Stimulated activated CD4-positive, alpha-beta T cell treated with anti-CD3 and anti-CD28 coated beads, TNF-alpha, amount 100 ng/mL, for 4 hours (primary cell): Measurements from ENCODE around the gene MSRB1.

Experiments used
- DNase-seq, 3 experiments: peaks; one replicate each; pipeline ENCODE4 v3.0.0-alpha.2; 2020; ENCODE audit warnings: low read depth in 3 of 3

MSRB1 gene

DNA sequence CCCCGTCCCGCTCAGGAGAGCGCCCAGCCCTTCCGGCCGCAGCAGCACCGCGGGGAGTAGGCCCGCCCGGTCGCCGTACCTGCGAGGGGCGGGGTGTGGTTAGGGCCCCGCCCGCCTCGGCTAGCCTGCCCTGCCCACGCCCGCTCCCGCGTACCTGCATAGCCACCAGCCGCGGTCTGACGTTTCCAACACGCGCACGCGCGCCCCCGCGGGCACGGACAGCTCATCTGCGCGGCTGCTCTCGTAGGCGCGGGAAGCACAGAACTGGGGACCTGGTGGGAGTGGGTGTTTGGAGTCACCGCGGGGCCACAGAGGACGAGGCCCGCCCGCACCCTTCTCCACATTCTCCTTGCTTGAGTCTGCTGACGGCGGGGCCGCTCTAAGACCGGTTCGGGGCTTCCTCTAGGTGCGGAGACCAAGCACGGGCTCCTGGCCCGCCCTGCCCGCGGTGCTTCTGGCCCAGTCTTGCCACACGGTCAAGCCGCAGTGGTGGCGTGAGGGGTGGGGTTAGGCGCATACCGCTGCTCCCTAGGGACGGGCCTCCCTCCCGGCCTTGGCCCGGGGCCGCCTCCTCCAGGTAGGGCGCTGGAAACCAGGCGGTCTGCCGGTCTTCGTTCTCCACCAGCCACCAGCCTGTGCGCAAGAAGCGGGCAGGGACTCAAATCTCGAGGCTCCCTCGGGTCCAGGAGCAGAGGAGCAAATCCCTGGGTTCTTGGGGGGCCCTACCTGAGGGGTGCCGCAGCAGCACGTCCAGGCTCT lies 36.5 kb upstream of the MSRB1 start:
- peak in 1 of 3 experiments; percentile 40 for DNase-seq

DNA sequence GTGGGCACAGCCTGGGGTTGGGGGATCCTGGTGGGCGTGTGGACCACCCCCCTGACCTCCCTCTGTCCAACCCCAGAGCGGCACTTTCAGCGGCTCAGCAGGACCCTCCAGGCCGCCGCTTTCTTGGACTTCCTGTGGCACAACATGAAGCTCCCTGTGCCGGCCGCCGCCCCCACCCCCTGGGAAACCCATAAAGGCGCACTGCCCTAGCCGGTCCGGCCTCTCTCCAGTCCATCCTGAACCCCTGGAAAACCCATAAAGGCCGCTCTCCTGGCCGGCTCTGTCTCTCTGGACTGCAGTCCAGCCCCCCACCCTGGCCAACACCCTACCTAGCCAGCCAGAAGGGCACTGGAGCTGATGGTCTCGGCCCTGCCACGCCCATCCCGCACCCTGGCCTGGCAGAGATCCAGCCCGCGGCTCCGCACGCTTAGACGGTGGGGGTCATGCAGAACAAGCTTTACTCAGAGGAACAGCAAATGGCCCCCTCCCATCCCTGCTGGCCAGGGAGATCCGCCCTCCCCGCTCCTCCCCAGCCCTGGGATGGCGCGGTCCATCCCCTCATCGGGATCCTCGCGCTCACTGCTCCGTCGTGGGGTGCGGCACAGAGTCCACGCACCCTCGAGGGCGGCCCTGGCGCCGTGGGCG lies 35.6 kb upstream of the MSRB1 start:
- DNase-seq: no peak

DNA sequence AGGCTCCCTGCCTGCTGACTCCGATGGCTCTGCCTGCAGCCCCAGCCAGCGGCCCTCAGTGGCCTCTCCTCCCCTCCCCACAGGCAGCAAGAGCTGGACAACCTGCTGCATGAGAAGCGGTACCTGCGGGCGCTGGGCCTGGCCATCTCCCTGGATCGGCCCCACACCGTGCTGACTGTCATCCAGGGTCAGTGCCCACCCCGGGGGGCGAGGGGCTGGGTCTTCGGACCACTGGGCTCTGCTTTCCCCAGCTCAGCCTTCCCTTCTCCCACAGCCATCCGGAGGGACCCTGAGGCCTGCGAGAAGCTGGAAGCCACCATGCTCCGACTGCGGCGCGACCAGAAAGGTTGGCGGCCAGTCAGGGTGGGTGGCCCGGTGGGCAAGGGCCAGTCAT lies 34.9 kb upstream of the MSRB1 start:
- DNase-seq: no peak

DNA sequence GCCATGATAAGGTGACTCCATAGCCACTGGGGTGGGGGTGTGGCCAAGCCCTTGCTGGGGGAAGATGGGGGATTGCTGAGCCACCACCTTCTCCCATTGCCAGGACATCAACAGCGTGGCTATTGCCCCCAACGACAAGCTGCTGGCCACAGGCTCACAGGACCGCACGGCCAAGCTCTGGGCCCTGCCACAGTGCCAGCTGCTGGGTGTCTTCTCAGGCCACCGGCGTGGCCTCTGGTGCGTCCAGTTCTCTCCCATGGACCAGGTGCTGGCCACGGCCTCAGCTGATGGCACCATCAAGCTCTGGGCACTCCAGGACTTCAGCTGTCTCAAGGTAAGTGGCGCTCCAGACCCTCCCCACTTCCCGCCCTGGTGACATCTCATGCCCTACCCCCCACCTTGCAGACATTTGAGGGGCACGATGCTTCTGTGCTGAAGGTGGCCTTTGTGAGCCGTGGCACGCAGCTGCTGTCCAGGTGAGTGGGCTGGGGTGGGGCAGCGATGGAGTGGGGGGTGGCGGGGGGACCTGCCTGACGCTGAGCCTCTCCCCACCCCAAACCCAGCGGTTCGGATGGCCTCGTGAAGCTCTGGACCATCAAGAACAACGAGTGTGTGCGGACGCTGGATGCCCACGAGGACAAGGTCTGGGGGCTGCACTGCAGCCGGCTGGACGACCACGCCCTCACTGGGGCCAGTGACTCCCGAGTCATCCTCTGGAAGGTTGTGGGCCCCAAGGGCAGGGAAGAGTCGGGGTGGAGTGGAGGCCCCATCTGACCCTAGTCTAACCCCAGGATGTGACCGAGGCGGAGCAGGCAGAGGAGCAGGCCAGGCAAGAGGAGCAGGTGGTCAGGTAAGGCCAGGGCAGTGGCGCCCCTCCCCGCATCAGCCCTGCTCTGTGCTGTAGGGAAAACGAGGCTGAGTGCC lies 34.2 kb upstream of the MSRB1 start:
- no peak for DNase-seq

DNA sequence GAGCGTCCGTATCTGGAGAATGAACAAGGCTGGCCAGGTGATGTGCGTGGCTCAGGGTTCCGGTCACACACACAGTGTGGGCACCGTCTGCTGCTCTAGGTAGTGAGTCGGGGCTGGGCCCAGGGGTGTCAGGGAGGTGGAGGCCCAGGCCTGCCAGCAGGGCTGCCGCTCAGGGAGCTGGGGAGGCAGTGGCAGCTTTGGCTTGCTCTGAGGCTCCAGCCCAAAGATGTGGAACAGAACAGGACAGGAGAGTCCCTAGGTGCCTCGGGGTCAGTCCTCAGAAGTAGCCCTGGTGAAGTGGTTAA lies 33.2 kb upstream of the MSRB1 start:
- DNase-seq: no peak

DNA sequence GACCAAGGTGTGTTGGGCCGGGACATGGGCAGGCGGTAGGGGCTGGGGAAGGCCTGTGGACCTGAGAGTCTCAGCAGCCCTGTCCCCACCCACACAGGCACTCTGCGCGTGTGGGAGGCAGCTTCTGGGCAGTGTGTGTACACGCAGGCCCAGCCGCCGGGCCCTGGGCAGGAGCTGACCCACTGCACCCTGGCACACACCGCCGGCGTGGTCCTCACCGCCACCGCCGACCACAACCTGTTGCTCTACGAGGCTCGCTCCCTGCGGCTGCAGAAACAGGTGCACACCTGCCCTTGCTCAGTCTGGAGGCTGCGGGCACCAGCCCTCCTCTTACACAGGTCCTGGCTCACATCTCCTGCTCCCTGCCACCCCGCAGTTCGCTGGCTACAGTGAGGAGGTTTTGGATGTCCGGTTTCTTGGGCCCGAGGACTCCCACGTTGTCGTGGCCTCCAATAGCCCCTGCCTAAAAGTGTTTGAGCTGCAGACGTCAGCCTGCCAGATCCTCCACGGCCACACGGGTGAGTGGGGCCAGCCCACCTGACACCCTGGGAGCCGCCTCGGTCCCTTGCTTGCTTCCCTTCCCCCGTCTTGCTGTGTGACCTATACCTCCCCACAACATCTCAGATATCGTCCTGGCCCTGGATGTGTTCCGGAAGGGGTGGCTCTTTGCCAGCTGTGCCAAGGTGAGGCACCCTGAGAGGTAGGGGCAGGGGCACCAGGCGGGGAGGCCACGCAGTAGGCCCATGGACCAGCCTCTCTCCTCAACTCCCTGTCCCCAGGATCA lies 32.6 kb upstream of the MSRB1 start:
- no peak for DNase-seq

DNA sequence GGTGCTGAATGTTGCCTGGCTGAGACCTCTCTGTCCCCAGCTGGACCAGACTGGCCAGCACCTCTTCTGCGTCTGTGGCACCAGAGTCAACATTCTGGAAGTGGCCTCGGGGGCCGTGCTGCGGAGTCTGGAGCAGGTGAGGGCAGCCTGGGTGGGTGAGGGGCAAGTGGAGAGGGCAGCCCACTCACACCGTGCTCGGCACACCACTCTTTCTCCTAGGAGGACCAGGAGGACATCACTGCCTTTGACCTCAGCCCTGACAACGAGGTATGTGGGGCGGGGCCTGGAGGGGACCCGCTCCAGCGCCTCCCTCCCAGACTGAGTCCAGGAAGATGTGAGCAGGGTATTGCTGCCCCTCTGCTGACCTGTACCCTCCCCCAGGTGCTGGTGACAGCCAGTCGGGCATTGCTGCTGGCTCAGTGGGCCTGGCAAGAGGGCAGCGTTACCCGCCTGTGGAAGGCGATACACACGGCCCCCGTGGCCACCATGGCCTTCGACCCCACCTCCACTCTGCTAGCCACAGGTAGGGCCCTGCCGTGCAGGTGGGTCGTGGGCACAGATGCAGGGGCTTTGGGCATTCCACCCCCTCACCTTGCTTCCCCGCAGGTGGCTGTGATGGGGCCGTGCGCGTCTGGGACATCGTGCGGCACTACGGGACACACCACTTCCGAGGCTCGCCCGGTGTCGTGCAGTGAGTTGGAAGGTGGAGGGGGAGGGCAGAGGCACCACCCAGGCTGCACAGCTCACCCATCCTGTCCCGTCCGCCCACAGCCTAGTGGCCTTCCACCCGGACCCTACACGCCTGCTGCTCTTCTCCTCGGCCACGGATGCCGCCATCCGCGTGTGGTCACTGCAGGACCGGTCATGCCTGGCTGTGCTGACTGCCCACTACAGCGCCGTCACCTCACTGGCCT lies 31.4 kb upstream of the MSRB1 start:
- no peak for DNase-seq

DNA sequence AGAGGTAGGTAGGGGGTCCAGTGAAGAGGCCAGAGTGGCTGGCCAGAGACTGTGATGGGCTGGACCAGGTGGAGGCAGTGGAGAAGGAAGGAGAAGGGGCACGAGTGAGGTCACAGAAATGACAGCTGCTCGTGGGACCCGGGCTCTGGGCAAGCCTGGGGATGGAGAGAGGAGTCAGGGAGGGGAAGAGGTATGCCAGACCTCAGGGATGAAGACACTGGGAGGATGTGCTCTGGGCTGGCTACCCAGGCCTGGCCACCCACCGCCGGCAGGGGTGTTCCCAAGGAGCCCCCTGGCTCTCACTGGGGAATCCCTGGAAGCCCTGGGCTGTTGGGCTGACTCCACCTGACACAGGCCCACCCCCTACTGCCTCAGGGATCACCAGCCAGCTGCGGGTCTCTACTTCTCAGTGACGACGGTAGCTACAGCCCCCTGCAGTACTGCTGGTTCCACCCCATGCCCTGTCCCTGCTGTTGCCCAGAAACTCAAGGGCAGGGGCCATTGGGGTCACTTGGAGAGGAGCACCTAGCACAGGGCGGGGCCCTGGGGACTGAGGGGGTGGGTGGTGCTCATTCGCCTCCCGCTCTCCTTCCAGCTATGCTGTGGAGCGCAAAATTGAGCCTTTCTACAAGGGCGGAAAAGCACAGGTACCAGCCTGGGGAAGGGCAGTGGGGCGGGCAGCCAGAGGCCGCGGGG lies 30.6 kb upstream of the MSRB1 start:
- DNase-seq: no peak

DNA sequence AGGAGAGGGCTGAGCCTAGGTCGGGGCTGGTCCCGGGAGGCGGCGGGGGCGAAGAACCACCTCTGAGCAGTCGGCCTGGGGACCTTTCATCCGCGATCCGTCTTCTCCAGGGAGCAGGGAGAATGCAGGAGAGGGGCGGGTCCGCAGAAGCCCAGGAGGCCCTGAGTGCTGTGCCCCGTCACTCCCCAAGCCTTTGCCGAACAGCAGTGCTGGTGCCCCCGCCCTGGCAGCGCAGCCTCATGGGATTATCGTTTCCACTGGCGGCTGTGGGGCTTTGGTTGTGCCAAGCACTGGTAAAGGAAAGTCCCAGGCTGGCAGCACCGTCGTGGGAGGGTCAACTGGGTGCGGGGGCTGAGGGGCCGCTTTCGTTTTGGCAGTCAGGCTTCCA lies 29.5 kb upstream of the MSRB1 start:
- no peak for DNase-seq

DNA sequence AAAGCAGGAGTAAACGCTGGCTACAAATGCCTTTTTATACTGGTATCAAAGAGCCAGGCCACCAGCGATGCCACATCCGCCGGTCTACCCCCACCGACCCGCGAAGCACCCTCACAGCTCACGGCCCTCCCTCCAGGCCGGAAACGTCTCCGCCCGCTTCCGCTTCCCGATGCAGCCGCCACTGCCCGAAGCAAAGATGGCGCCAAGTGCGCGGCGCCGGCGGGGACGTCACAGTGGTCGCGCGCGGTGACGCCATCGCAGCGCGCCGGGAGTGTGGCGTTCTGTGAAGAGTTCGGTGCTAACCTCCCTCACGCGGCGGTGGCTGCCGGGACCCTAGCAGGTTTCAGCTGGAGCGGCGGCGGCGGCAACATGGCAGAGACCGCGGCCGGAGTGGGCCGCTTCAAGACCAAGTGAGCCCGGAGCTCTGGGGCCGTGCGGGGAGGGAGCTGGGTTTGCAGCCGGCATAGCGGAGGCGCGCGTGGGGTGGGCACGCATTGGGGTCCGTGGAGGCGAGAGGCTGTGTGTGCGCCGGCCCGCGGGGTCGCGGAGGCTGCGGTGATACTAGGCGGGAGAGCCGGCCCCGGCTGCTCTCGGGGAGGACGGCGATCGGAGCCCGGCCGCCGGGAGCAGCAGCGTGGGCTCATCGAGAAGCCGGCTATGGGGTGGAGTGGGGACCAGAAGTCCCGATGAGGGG lies 28.9 kb upstream of the MSRB1 start, which contains the start of gene TBL3:
Gene TBL3, plus strand, starts transcription at position 258 of the 694 bp plus-strand sequence. Its CDS starts 112 bp downstream, at position 370.
- peak; percentile 90 to 92 (median 91) for DNase-seq

DNA sequence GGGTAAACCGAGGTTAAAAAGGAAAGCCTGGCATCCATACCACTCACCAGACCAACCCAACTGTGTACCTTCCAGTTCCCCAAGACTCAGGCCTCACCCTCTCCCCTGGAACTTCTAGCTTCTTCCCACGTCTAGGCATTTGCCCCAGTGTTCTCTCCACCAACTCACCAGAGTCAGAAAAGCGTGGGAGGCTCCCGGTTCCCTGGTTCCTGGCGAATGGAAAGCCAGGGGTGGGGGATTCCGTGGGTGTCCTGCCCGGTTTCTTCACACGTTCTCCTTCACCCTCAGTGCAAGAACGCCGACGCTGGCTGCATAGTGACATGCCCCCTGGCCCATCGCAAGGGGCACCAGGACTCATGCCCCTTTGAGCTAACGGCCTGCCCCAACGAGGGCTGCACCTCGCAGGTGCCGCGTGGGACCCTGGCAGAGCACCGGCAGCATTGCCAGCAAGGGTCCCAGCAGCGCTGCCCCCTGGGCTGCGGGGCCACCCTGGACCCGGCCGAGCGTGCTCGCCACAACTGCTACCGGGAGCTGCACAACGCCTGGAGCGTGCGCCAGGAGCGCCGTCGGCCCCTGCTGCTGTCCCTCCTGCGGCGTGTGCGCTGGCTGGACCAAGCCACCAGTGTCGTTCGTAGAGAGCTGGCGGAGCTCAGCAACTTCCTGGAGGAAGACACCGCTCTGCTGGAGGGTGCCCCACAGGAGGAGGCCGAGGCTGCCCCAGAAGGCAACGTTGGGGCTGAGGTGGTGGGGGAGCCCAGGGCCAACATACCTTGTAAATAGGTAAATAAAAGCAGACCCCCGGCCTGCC lies 25.4 kb upstream of the MSRB1 start:
- DNase-seq: no peak

DNA sequence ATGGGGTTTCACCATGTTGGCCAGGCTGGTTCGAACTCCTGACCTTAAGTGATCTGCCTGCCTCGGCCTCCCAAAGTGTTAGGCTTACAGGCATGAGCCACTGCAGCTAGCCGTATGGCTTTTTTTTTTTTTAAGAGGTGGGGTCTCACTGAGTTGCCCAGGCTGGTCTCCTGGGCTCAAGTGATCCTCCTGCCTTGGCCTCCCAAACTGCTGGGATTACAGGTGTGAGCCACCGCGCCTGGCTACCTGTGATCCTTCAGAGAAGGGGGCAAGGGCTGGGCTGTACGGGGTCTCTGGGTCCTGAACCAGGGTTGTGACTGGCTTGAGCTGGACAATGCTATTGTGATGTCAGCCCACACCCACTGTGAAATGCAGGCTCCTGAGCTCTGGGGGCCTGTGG lies 23.5 kb upstream of the MSRB1 start, which contains the start of gene RNF151:
Gene RNF151, plus strand, starts transcription at position 397 of the 400 bp plus-strand sequence. CDS start 26 bp downstream, outside the sequence.
- DNase-seq: no peak

DNA sequence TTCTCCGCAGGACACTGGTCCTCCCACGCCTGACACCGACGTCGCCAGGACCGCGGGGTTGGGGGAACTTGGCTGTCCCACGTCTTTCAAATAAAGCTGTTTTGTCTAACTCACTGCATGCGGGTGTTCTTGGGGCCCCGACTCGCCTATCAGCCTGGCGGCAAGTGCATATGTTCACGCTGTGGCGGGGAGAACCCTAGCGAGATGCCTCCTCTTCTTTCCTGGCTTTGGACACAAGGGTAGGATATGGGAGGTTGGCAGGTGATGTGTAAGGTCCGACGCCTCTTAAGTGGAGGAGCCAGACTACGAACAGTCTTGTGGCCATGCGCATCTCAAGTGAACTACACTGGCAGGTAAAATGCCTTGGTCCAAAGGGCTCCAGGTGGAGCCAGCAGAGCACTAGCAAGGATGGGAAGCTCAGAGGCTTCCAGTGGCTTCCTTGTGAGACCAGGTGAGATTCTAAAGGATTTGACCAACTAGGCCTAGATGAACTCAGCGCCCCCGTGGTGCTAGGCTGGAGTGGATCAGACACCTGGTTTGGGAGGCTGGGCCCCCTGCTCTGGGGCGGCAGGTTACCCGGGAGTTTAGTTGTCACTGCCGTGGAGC lies 22.5 kb upstream of the MSRB1 start:
- DNase-seq: no peak

DNA sequence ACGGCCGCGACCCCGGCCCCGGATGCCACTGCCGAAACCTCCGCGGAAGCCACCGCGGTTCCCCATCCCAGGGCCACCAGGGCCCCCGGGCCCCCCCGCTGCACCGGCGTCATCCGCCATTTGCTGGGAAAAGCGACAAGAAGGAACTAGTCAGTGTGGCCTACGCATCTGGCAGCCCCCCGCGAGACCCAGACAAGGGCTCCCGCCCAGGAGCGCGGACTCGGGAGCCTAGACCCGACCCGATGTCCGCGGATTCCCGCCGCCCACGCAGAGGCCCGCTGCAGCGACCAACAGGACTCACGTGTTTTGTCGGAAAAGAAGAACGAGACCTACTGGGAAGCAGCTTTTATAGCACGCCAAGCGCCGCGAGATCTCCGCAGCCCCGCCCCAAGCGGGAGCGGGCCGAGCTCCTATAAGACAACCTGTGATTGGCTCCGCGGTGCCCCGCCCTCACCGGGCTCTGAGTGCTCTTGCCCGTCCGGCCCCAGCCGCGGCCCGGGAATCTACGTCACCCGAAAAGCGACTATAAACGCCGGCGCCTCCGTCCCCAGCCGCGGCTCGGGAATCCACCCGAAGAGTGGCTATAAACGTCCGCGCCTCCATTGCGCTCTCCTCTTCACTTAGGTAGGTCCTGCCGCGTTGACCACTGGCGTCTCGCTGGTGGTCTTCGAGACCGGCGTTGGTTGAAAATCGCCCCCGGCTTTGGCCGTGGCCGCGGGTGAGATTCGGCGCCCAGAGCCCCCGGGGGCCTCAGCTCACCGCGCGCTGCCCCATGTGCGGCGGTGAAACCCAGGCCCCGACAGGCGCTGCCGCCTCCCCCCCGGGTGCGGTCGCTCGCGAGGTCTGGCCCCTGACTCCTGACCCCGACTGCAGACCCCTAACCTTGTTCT lies 21.8 kb upstream of the MSRB1 start, which contains the start of gene RPS2:
Gene RPS2, minus strand, starts transcription at position 321 of the 890 bp plus-strand sequence. Its CDS starts 201 bp downstream, at position 120.
- DNase-seq: peak; percentile 94 to 99 (median 95)

DNA sequence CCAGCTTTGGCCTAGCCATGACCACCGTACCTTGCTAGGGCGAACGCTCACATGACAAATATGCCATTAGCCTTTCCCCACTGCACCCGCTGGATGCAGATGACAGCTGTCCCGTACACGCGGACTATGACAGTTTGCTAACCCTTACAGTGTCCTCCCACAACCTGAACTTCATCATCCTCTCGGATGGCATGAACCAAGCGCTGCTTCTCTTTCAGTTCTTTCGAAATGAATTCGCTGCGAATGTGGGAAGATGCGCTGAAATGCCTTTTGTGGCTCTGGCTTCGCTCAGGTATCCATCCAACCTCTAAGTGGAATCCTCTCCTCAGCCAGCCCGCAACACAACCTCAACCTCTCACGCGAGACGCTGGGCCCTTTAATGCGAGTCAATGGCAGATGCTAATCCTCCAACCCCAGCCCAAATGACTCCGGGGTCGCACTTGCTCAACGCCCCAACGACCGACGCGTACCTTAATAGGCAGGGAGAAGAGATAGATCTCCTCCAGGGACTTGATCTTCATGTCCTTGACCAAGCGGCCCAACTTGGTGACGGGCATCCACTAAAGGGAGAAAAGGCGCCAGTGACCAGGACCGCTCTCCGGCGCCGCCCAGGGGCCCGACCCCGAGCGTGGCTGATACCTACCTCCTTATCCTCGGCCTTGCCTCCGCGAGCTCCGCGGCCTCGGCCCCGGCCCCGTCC lies 21.0 kb upstream of the MSRB1 start:
- no peak for DNase-seq
